NCI-H510A (cell line): ENCODE measurements around the gene NUDT22.

ENCODE experiments used
- DNase-seq: peaks from one replicate; lab custom pipeline; 2025; lab: John Stamatoyannopoulos, UW

The NUDT22 gene

GRCh38 chr11:64227405-64227956, 1.4 kb downstream of the NUDT22 start:
- DNase-seq, result no peak

- DNase-seq, result no peak
Observed at GRCh38 chr11:64229090-64229743, 3.1 kb downstream of the NUDT22 start.

DNA sequence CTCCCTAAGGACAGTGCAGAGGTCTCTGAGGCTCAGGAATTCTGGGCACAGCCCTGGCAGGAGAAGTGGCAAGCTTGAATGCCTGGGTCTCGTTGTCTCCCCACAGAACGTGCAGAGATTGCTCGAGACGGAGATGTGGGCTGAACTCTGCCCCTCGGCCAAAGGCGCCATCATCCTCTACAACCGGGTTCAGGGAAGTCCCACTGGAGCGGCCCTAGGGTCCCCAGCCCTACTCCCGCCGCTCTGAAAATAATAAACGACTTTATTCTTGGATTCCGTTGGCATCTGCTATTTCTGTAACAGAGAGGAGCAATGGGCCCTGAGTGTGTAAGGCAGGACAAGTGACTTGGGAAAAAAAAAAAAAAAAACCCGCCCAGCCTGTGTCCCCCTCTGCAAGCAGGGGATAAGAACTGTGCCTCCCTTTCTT, 3.7 kb downstream of the NUDT22 start:
- DNase-seq, result no peak

DNA sequence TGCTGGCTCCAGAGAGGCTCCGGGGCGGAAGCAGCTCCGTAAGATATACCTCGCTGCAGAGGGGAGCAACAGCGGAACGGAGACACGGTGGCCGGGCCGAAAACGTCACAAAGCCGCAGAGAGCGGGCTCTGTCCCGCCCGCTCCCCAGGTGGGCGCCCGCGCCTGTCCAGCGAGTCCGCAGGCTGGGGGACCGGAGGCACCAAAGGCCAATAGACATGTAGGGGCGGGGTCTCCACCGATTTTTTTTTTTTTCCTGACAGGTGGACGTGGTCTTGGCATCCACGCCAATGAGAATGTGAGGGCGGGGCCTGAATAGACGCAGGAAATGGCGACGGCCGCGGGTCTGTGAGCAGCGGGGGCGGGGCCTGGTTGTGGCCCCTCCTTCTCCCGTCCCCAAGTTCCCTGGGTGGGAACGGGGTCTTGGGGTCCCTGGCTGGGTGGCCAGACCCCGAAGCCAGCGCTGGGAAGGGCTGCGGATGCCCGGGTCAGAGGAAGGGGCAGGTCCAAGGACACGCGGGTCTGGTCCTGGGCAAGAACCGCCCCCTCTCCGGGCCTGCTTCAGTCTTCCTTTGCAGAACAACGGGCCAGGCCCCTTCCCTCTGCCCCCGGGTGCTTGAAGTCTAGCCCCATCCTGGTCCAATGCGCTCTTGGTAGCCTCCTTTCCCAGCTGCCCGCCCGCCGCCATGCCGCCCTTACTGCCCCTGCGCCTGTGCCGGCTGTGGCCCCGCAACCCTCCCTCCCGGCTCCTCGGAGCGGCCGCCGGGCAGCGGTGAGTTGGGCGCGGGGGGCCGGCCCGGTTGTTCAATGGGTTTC, 4.3 kb downstream of the NUDT22 start, which contains the start of gene DNAJC4:
Gene DNAJC4 (plus strand): TSS at position 378 of the 814 bp plus-strand sequence. CDS start 307 bp downstream, at position 685.
- DNase-seq, result peak; percentile 95

GRCh38 chr11:64230985-64231365, 4.9 kb downstream of the NUDT22 start:
- no peak for DNase-seq

DNA sequence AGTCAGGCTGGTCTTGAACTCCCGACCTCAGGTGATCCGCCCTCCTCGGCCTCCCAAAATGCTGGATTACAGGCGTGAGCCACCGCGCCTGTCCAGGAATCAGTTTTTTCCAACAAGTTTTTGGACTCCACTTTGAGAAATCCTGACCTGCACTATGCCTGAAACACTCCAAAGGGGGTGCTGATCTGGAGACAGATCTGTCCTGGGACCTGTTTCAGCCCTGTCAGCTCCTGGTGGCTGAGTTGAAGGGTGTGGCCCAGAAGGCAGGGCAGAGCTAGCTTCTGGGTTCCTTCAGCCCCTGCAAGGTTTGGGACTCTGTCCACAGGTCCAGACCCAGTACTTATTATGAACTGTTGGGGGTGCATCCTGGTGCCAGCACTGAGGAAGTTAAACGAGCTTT, 5.5 kb downstream of the NUDT22 start:
- DNase-seq, result no peak

GRCh38 chr11:64232182-64232966, 6.3 kb downstream of the NUDT22 start:
- DNase-seq, result no peak

- DNase-seq, result no peak
Observed at GRCh38 chr11:64232967-64233315, 6.9 kb downstream of the NUDT22 start.

- DNase-seq, result peak; percentile 66
Observed at GRCh38 chr11:64233913-64234586, 8.0 kb downstream of the NUDT22 start, which contains the start of gene VEGFB. Gene VEGFB (plus strand): TSS chr11:64234584. CDS start chr11:64234834, 250 bp downstream.

- no peak for DNase-seq
Observed at GRCh38 chr11:64234647-64235379, 8.7 kb downstream of the NUDT22 start.

GRCh38 chr11:64235437-64236161, 9.5 kb downstream of the NUDT22 start:
- DNase-seq, result no peak

DNA sequence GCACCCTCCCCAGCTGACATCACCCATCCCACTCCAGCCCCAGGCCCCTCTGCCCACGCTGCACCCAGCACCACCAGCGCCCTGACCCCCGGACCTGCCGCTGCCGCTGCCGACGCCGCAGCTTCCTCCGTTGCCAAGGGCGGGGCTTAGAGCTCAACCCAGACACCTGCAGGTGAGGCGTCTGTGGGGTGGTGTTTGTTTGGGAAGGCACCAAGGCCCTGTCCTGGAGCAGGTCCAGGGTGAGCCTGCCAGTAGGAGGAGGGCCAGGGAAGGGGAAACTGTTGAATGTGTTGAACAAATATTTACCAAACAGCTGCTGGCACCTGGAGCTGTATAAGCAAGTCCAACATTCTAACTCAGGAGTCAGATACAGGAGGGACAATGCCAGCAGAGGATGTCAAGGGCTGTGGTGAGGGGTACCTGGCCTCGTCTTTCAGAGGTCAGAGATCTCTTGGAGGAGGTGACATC, 11.4 kb downstream of the NUDT22 start:
- peak; percentile 90 for DNase-seq

DNA sequence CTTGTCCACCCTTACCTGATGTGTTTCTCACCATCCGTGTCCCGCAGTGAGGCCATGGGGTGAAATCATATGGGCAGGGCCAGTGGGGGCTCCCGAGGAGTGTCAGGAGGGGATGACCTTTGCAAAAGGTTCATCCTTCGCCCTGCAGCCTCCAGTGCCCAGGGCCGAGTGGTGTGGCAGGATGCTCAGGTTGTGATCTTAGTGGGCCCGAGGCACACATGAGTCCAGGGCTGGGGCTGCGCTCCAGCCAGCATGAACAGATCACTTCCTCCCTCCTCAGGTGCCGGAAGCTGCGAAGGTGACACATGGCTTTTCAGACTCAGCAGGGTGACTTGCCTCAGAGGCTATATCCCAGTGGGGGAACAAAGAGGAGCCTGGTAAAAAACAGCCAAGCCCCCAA, 12.0 kb downstream of the NUDT22 start:
- no peak for DNase-seq

DNA sequence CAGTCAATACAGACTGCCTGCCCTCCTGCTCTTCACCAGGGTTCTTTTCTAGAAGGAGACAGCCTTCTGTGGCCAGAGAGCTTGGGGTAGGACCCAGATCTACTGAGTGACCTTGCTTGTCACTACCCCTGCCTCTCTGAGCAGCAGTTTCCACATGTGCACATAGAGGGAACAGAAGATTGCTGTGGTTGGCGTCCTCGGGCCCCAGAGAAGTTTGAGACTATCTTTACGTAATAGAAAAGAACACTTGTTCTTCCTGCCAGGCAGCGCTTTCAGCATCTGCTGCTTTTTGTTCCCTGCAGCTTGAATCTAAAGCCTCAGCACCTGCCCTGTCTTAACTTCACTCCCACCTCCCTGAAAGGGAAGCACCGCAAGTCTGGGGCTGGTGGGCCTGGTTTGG, 12.9 kb downstream of the NUDT22 start:
- DNase-seq, result no peak

GRCh38 chr11:64239662-64240434, 13.8 kb downstream of the NUDT22 start:
- no peak for DNase-seq

DNA sequence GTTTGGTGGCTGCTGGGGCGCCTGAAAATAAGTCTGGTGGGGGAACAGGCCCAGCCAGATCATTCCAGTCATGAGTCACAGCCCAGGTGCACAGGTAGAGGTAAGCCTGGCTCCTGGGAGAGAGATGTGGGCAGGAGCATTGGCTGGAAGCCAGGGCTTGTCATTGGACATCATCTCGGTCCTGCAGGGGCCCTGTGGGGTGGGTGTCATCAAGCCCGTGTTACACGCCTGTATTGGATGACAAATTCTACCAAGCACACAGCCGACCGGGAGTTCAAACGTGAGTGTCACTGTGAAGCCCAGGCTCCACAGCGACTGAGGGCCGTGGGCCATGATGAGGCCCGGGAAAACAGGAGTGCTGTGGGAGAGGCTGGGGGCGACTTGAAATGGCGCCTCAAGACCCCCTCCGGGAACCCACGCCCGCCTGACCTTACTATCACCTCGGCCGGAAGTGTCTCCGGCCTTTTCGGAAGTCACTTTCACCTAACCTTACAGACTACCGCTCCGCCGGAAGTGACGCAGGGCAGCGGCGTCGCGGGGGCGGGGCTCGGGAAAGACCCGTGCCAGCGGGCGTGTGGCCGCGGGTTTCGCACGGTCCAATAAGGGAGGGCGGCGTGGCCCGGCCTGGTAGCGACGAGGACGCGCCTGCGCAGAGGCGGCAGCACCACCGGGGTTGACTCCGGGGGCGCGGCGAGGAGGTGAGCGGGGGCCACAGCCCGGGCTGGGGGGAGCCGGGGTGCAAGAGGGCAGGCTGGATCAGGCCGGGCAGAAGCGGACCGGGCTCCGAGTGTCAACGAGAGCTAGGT, 14.6 kb downstream of the NUDT22 start, which contains the start of gene FKBP2:
Gene FKBP2 (plus strand): TSS at position 661 of the 806 bp plus-strand sequence. CDS start 1,293 bp downstream, outside the sequence.
- DNase-seq, result peak; percentile 95

GRCh38 chr11:64241241-64241490, 15.1 kb downstream of the NUDT22 start:
- DNase-seq, result peak; percentile 87

DNA sequence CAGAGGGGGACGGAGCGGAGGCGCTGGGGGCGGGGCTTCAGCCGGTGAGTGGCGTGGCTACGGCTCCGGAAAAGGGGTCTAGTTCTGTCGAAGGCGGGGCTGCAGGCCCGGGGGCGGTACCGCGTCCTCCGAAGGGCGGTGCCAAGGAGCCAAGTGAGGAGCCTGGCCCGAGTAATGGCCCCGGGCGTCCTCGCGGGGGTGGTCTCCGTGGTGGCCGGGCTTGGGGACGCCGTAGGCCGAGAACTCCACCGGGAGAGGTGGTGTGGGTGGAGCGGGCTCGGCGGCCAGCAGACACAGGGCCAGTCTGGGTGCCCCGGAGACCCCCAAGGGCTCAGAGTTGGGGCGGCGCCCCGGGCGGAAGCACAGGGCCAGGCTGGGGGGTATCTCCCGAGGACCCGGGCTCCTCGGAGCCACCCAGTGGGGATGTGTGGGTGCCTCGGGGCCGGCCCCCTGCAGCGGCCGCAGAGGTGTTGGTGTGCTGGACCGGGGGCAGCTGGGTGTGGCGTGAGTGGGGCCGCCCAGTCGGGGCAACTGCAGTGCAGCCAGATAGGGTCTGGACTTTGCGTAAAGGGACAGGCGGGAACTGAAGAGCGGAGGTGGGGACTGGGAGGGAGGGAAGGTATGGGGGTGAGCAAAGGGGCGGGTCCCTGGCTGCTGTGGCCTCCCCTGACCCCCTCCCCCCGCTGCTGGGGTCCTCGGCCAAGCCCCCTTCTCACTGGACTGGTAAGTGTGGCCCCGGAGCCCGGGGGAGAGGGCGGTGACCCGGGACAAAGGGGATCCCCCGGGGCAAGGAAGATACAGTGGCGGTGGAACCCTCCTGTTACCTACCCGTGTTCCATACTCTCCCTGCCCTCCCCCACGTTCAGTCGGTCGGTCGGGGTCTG, 15.7 kb downstream of the NUDT22 start:
- DNase-seq, result no peak
